HG02610 (cell line): ENCODE results near the gene GREB1L.

Source experiments
- ATAC-seq: cut with Tn5 transposase; IDR thresholded peaks from one replicate; pipeline ENCODE4 v1.9.1; 2021; ENCODE audit warnings: mild to moderate bottlenecking, moderate library complexity; ENCODE audit not compliant: unreplicated experiment

The GREB1L gene

GRCh38 chr18:21479721-21480120, 237.7 kb downstream of the GREB1L start:
- ATAC-seq: no peak

GRCh38 chr18:21481739-21482138, 239.7 kb downstream of the GREB1L start:
- ATAC-seq: no peak

- ATAC-seq: no peak
Observed at GRCh38 chr18:21483051-21483450, 241.0 kb downstream of the GREB1L start.

GRCh38 chr18:21484851-21485636, 243.0 kb downstream of the GREB1L start:
- no peak for ATAC-seq

GRCh38 chr18:21486905-21487437, 244.9 kb downstream of the GREB1L start:
- no peak for ATAC-seq

- ATAC-seq: no peak
Observed at GRCh38 chr18:21489119-21489750, 247.2 kb downstream of the GREB1L start.

GRCh38 chr18:21489919-21490495, 248.0 kb downstream of the GREB1L start:
- ATAC-seq: no peak

- no peak for ATAC-seq
Observed at GRCh38 chr18:21490748-21491147, 248.7 kb downstream of the GREB1L start.

GRCh38 chr18:21496277-21496835, 254.3 kb downstream of the GREB1L start:
- no peak for ATAC-seq

GRCh38 chr18:21499997-21500396, 258.0 kb downstream of the GREB1L start:
- ATAC-seq: no peak

- no peak for ATAC-seq
Observed at GRCh38 chr18:21502661-21503060, 260.6 kb downstream of the GREB1L start.

GRCh38 chr18:21507913-21508701, 266.1 kb downstream of the GREB1L start:
- ATAC-seq: no peak

- ATAC-seq: no peak
Observed at GRCh38 chr18:21509062-21509461, 267.0 kb downstream of the GREB1L start.

- ATAC-seq: no peak
Observed at GRCh38 chr18:21513292-21513691, 271.3 kb downstream of the GREB1L start.

- no peak for ATAC-seq
Observed at GRCh38 chr18:21513741-21514140, 271.7 kb downstream of the GREB1L start.

- no peak for ATAC-seq
Observed at GRCh38 chr18:21522530-21522929, 280.5 kb downstream of the GREB1L start.

GRCh38 chr18:21525916-21526315, 283.9 kb downstream of the GREB1L start:
- ATAC-seq: no peak

- no peak for ATAC-seq
Observed at GRCh38 chr18:21526463-21526862, 284.4 kb downstream of the GREB1L start.

GRCh38 chr18:21534327-21534726, 292.3 kb downstream of the GREB1L start:
- ATAC-seq: no peak

GRCh38 chr18:21538230-21538629, 296.2 kb downstream of the GREB1L start:
- no peak for ATAC-seq

GRCh38 chr18:21546423-21546822, 304.4 kb downstream of the GREB1L start:
- ATAC-seq: no peak
